Kidney (tissue), 14 donors: ENCODE measurements around the gene ANGPTL8. TPM values are rescaled to one million over a fixed set of nuclear protein-coding genes. Genes with fewer than 3 reads are reported as not detected.

ENCODE experiments used
- DNase-seq, 5 donors: peaks; one replicate each; pipeline ENCODE4 v3.0.0-alpha.2; 2013 to 2020
- FAIRE-seq: peaks from 2 replicates; lab custom pipeline; 2012; peaks lifted over from hg19 to GRCh38; lab: Jason Lieb, UNC
- H3K27ac ChIP-seq, 2 donors: one replicate each; pipeline ENCODE4 v1.7.0; 2013; ENCODE audit warnings: low read depth in 2 of 2, low read length in 2 of 2, inconsistent platforms in 1 of 2
- H3K27me3 ChIP-seq: one replicate; pipeline ENCODE4 v1.7.1; 2013; ENCODE audit warnings: low read length, inconsistent platforms; ENCODE audit not compliant: control insufficient read depth, insufficient read depth
- H3K36me3 ChIP-seq, 3 donors: one replicate each; pipeline versions ENCODE4 v1.7.0 to v1.7.1; 2013; ENCODE audit warnings: low read length in 3 of 3, control low read depth in 1 of 3, inconsistent platforms in 1 of 3; ENCODE audit not compliant: insufficient read depth in 3 of 3, control insufficient read depth in 2 of 3
- H3K4me1 ChIP-seq, 3 donors: one replicate each; pipeline versions ENCODE4 v1.7.0 to v1.7.1; 2013; ENCODE audit warnings: low read length in 3 of 3, inconsistent platforms in 1 of 3, low read depth in 1 of 3; ENCODE audit not compliant: control insufficient read depth in 2 of 3, insufficient read depth in 2 of 3
- H3K4me3 ChIP-seq, 3 donors: one replicate each; pipeline versions ENCODE4 v1.7.0 to v1.8.1; 2013; ENCODE audit warnings: low read length in 3 of 3, control low read depth in 1 of 3, inconsistent platforms in 1 of 3
- H3K9ac ChIP-seq, 3 donors: one replicate each; pipeline versions ENCODE4 v1.7.0 to v1.7.1; 2013; ENCODE audit warnings: low read length in 3 of 3, control low read depth in 1 of 3, inconsistent platforms in 1 of 3
- H3K9me3 ChIP-seq, 3 donors: one replicate each; pipeline versions ENCODE4 v1.7.0 to v1.7.1; 2013; ENCODE audit warnings: low read length in 3 of 3, control low read depth in 1 of 3, inconsistent platforms in 1 of 3; ENCODE audit not compliant: control insufficient read depth in 2 of 3, insufficient read depth in 1 of 3
- CTCF ChIP-seq: IDR thresholded peaks from 3 replicates; pipeline ENCODE4 v1.5.1; 2012; ENCODE audit warnings: mild to moderate bottlenecking, moderate library complexity, borderline replicate concordance; ENCODE audit not compliant: insufficient read depth; ENCODE audit errors: extremely low read depth
- intact Hi-C: fragments of 100-400 bp; cut with DNase I; formaldehyde crosslinking; loops from one replicate; pipeline ENCODE4 v1.11.1; 2022
- polyA plus RNA-seq: library from polyadenylated mRNA; stranded (reverse); fragments of 350-450 nt; fragmentation: Illumina TruSeq; extraction: RNeasy Lipid Tissue Mini Kit (QIAGEN cat#74804); gene quantifications from one replicate; pipeline ENCODE4 v1.2.3, GENCODE V29; 2014; ENCODE audit warnings: low read depth, low replicate concordance; ENCODE audit not compliant: insufficient read depth
- total RNA-seq: library from RNA; stranded (reverse); fragmentation: NEBNext Ultra II Directional; extraction: Animal tissue kit (Norgen Biotek cat#: 25700); gene quantifications from one replicate; pipeline ENCODE4 v1.2.1, GENCODE V29; 2021
- donor health status: control.
- donor health status: control.
- donor health status: control.
- donor health status: control.
- donor health status: control.
- donor health status: DM: yes; HTN: yes; CAD: no.
- donor health status: Normal renal cell carcinoma (clear cell type).

ANGPTL8 gene
- total and polyA plus RNA-seq, 2 donors from 2014 or later, result 1.3 to 1.9 TPM

GRCh38 chr19:11273296-11273695 is 33.9 kb downstream of the ANGPTL8 start:
- FAIRE-seq, result no peak
- Histone ChIP-seq H3K36me3 (no peaks in the 10 kb centered on the region), H3K4me1 (peaks cover 0 to 2% (median 0%) of the 10 kb centered on the region in 3 donors), H3K27ac (no peak overlapping the region), H3K27me3 (no peaks in the 10 kb centered on the region), H3K9ac (no peak overlapping the region), H3K4me3 (no peak overlapping the region), H3K9me3 (no peaks in the 10 kb centered on the region)
- intact Hi-C loops, result no loop called here
- no peak for DNase-seq
- no peak for TF ChIP-seq CTCF

GRCh38 chr19:11273989-11274388 is 34.6 kb downstream of the ANGPTL8 start:
- FAIRE-seq, result no peak
- Histone ChIP-seq H3K27me3 (no peaks in the 10 kb centered on the region), H3K4me3 (no peak overlapping the region), H3K27ac (no peak overlapping the region), H3K4me1 (no peaks in the 10 kb centered on the region), H3K36me3 (no peaks in the 10 kb centered on the region), H3K9me3 (no peaks in the 10 kb centered on the region), H3K9ac (no peak overlapping the region)
- intact Hi-C loops, result no loop called here
- DNase-seq, result no peak
- TF ChIP-seq CTCF, result no peak

- no peak for TF ChIP-seq CTCF
- no peak for DNase-seq
- intact Hi-C loops, result no loop called here
- Histone ChIP-seq H3K27ac (no peak overlapping the region), H3K4me1 (no peaks in the 10 kb centered on the region), H3K9ac (no peak overlapping the region), H3K36me3 (no peaks in the 10 kb centered on the region), H3K9me3 (no peaks in the 10 kb centered on the region), H3K4me3 (no peak overlapping the region), H3K27me3 (no peaks in the 10 kb centered on the region)
- no peak for FAIRE-seq
Observed at GRCh38 chr19:11274533-11275086, 35.2 kb downstream of the ANGPTL8 start.

GRCh38 chr19:11278670-11279069 is 39.3 kb downstream of the ANGPTL8 start:
- Histone ChIP-seq H3K9ac (no peak overlapping the region), H3K4me1 (no peaks in the 10 kb centered on the region), H3K9me3 (no peaks in the 10 kb centered on the region), H3K4me3 (no peak overlapping the region), H3K27me3 (no peaks in the 10 kb centered on the region), H3K27ac (no peak overlapping the region), H3K36me3 (no peaks in the 10 kb centered on the region)
- no peak for FAIRE-seq
- no peak for TF ChIP-seq CTCF
- DNase-seq, result no peak
- intact Hi-C loops, result no loop called here
